HUDEP-2 (cell line): ENCODE data around the gene P2RY13.

Experiments
- DNase-seq, 76 experiments: peaks; one replicate each; lab custom pipeline; 2025; ENCODE audit not compliant: unreplicated experiment in 76 of 76; lab: John Stamatoyannopoulos, UW

Gene P2RY13

GRCh38 chr3:151329363-151329762 is at the start of gene P2RY13:
Gene P2RY13 (minus strand): TSS chr3:151329549. CDS start chr3:151329528, 21 bp downstream.
- DNase-seq = no peak

- no peak for DNase-seq
Observed at GRCh38 chr3:151377768-151378385, 48.5 kb upstream of the P2RY13 start.

DNA sequence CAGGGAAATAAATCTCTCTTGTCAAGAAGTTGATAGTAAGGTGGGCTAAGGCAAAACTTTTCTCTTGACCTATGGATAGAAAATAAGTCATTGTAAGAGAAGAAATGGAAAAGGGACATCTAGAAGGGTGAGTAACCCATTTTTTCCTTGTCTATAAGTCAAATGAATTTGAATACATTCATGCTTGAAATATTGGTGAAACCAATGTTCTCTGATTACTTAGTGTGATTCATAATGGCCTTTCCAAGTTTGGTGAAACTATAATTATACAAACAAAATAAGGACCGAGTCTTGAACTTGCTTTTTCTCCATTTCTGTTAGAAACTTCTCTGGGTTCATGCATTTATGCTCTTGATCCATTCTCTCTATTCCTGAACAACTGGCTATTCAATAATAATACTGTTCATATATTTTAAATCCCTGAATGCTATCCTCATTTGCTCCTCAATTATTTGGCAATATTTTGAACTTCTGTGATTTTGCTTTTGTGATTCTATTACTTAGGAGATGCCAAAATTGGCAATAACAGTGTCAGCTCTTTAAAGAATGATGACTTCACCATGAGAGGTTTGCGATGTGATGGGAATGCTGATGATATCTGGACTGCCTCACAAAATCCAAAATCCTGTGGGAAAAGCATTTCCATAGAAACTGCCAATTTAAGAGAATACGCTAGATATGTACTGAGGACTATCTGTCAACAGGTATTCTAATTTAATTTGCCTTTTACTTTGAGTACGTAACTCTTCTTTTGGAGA is 42.9 kb upstream of the P2RY13 start:
- no peak for DNase-seq

GRCh38 chr3:151371526-151371925 is 42.2 kb upstream of the P2RY13 start:
- DNase-seq = no peak

GRCh38 chr3:151367448-151367847 is 38.1 kb upstream of the P2RY13 start:
- DNase-seq = no peak

- no peak for DNase-seq
Observed at GRCh38 chr3:151366993-151367392, 37.6 kb upstream of the P2RY13 start.

- no peak for DNase-seq
Observed at GRCh38 chr3:151362751-151363174, 33.4 kb upstream of the P2RY13 start.

- no peak for DNase-seq
Observed at GRCh38 chr3:151357463-151357850, 28.1 kb upstream of the P2RY13 start.

DNA sequence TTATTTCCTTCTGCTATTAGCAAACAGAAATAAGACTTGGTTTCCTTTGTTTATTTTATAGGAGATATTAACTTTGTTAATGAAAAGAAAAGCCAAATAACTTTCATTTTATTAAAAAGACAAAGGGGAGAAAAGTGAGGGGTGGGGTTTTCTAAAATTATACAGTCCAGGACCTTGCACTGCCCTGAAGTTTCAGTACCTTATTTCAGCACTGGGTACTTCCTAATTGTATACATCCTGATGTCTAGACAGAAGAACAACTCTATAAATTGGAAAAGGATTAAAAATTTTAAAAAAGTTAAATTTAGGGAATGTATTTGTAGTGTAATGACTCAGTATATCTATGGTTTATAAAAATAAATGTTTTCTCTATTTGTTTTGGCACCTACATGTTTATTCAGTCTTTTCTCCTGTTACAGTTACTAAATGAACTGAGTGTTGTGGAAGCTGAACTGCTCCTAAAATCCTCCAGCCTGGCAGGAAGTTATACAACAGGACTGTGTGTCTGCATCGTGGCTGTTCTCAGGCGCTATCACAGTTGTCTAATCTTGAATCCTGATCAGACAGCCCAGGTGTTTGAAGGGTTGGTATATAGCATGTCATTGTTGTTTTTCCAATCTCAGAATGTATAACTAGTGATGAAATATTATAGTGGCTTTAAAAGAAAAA is 27.6 kb upstream of the P2RY13 start:
- DNase-seq = no peak

- DNase-seq = no peak
Observed at GRCh38 chr3:151351648-151352047, 22.3 kb upstream of the P2RY13 start.

DNA sequence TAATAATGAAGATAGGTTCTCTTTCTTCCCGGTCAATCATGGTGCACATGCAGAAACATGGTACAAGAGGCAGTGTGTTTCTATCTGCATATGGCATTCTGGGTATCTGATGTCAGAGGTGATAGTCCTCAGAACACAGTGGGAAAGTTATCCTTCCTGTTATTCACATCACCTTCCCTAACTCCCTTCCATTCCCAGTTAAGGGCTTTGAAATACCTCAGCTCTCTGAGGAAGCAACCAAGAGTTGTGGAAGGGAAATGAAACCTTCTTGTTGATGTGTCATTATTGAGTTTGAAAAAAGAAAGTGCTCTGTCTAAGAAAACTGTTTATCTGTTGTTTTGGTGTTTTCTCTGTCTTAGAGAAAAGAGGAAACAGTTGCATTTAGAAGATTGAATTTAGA is 21.9 kb upstream of the P2RY13 start:
- DNase-seq = no peak

DNA sequence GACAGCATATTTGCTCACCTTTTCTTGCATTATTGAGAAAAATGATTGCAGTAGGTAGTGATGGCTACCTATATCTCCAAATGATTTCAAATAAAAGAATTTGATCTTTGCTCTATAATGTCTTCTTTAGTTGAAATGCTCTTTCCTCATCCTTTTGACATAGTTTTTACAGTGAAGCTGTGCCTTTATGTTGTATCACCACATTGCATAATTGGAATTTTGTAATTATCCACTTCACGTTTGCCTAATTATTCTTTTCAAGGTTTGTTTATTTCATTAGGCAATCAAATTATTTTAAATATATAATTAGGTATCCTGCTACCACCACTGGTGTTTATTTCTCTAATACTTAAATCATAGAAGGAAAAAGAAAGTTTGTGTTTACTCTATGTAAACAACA is 21.3 kb upstream of the P2RY13 start:
- DNase-seq = no peak

DNA sequence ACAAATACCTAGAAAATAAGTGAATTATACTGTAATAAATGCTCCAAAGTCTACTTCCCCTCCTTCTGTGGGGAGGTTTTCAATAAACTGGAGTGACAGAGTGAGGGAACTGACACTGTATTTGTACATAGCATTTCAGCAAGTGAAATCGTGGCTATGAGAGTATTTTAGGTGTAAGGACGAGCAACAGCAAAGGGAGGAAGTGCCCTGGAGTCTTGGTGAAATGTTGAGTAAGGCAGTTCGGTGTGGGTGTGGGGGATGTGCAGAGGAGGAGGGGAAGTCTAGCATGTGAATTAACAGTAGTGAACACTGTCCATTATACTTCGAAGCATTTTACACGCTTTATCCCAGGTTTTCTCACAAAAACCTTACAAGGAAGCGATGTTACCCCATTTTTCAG is 18.1 kb upstream of the P2RY13 start:
- no peak for DNase-seq

DNA sequence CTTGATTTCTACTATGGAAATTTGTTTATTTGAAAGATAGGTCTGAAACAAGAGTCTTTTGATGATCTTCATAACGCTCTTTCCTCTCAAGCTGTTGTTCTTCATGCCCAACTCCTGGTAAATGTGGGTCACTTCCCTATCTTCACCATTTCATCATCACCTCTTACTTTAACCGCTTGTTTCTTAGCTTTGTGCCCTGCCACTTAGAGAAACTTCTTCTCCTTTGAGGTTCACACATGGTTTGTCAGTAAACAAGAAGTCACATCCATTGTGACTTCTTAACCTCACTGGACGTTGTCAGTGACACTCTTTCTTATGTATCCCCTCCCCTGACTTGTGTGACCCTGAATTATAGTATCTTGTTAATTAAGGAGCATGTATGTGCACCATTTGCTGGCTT is 16.9 kb upstream of the P2RY13 start:
- no peak for DNase-seq

DNA sequence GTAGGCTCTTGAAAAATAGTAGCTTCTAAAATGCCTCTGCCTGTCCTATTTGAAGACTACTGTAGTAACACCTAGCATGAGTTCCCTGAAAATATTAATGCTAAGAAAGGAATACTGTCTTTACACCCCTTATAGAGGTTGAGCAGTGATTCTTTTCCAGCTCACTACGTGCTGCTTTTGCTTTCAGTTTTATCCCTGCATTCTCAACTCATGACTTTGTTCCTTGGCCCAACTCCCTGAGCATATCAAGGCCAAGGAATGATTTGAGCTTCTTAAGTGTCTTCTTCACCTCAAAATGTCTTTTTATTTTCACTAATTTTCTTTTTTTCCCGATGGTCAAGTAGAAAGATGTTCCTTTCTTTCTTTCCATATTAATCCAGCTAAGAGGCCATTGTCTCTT is 16.5 kb upstream of the P2RY13 start:
- no peak for DNase-seq

- DNase-seq = no peak
Observed at GRCh38 chr3:151331696-151332095, 2.3 kb upstream of the P2RY13 start.

DNA sequence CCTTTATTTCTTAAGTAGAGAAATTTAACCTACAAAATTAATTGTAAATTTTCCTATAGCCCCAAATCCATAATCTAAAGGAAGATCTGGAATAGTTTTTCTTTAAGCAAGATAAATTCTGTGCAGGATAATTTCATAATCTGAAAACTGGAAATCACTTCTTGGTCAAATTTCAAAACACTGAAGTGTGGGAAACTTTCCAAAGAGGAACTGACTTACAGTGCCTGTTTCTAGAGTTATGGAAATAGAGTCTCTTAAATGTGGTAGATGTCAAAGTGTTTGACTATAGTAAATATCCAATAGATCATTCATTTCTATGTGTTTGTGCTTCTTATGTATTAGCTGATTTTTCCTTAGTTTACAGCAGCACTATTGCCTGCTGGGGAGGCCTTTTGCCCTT is 1.6 kb upstream of the P2RY13 start:
- DNase-seq = no peak

GRCh38 chr3:151330379-151330778 is 1.0 kb upstream of the P2RY13 start:
- DNase-seq = no peak

DNA sequence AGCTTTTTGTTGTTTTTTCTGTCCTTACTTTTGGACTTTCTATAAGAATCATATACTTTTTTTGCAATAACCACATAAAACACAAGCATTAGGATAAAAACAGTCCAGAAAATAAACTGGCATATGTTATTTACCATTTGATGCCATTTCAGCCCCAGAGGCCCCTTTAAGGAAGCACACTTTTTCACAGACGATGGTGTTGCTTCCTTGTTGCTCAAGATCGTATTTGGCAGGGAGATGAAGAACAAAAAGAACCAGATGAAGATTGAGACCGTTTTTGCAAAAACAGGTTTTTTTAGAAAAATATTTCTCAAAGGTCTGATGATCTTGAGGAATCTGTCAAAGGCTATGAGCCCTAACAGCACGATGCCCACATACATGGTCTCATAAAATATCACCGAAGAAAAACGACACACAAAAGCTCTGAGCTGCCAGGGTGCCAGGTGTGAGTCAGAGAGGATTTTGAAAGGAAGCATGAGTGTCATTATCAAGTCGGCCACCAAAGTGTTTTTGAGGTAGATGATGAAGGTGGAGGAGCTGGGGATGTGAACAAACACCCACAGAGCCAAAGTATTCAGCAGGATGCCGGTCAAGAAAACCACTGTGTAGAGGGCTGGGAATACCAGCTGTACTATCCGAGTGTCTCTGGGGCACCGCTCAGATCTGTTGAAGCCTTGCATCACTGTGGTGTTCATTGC is 902 bp downstream of the P2RY13 start:
- DNase-seq = no peak

GRCh38 chr3:151327571-151328198 is 1.7 kb downstream of the P2RY13 start:
- peak in 1 of 76 experiments; percentile 1 for DNase-seq

GRCh38 chr3:151322511-151322910 is 6.8 kb downstream of the P2RY13 start:
- no peak for DNase-seq
